NCI-H1436 (cell line): Measurements from ENCODE around the gene DALRD3.

Experiments used
- DNase-seq: peaks from one replicate; lab custom pipeline; 2025; lab: John Stamatoyannopoulos, UW

DALRD3 gene

GRCh38 chr3:48974076-48974864, 44.1 kb downstream of the DALRD3 start:
- no peak for DNase-seq

- DNase-seq: no peak
Observed at GRCh38 chr3:48970586-48970985, 47.8 kb downstream of the DALRD3 start.

GRCh38 chr3:48966876-48967361, 51.5 kb downstream of the DALRD3 start:
- no peak for DNase-seq

- DNase-seq: no peak
Observed at GRCh38 chr3:48966367-48966766, 52.0 kb downstream of the DALRD3 start.
